ENCODE measurements around the gene KLHL18. TPM values are rescaled to one million over a fixed set of nuclear protein-coding genes. Genes with fewer than 3 reads are reported as not detected.

KLHL18 gene
- polyA plus RNA-seq, 2 of the 4 experiments (the other 2 are of a cell fraction) = 14.3 to 20.7 TPM

DNA sequence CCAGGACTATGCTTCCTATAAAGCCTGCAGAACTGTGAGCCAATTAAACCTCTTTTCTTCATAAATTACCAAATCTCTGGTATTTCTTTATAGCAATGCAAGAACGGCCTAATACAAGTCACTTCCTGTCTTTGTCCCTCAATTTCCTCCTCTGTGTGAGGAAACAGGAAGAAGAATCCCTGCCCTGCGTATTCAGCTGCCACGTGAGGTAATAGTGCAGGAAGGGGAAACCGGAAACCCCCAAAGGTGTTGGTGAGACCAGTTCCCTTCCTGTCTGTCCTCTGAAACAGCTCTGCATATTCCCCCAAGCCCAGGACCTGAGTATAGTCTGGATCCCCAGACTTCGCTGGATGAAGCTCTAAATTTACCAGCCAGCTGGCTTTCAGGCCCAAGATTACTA is 80.0 kb downstream of the KLHL18 start (continued):
- TF ChIP-seq, protein P1, sequence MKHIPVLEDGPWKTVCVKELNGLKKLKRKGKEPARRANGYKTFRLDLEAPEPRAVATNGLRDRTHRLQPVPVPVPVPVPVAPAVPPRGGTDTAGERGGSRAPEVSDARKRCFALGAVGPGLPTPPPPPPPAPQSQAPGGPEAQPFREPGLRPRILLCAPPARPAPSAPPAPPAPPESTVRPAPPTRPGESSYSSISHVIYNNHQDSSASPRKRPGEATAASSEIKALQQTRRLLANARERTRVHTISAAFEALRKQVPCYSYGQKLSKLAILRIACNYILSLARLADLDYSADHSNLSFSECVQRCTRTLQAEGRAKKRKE (CRISPR knock-in tag; IDR thresholded peaks at IDR 0.05; ENCODE audit: low read depth) = no peak
- no peak for TF ChIP-seq PHF8 (IDR thresholded peaks at IDR 0.05; ENCODE audit: borderline replicate concordance, low read depth)
- no peak for TF ChIP-seq ESRRA (IDR thresholded peaks at IDR 0.05; ENCODE audit: borderline replicate concordance, low read length)
- TF ChIP-seq CBX2 (IDR thresholded peaks at IDR 0.05; ENCODE audit: borderline replicate concordance, low read depth) = no peak
- TF ChIP-seq SREBF2 (IDR thresholded peaks at IDR 0.05) = no peak
- TF ChIP-seq NR3C1 (IDR thresholded peaks at IDR 0.05) = no peak
- TF ChIP-seq NFE2L2 (conservative IDR thresholded peaks at IDR 0.05; ENCODE audit: low read length) = no peak
- TF ChIP-seq, protein P2, sequence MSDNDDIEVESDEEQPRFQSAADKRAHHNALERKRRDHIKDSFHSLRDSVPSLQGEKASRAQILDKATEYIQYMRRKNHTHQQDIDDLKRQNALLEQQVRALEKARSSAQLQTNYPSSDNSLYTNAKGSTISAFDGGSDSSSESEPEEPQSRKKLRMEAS (IDR thresholded peaks at IDR 0.05) = no peak
- TF ChIP-seq, protein P3, sequence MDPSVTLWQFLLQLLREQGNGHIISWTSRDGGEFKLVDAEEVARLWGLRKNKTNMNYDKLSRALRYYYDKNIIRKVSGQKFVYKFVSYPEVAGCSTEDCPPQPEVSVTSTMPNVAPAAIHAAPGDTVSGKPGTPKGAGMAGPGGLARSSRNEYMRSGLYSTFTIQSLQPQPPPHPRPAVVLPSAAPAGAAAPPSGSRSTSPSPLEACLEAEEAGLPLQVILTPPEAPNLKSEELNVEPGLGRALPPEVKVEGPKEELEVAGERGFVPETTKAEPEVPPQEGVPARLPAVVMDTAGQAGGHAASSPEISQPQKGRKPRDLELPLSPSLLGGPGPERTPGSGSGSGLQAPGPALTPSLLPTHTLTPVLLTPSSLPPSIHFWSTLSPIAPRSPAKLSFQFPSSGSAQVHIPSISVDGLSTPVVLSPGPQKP (IDR thresholded peaks at IDR 0.05; ENCODE audit: low read depth, low read length) = no peak
- no peak for TF ChIP-seq POLR2A (IDR thresholded peaks at IDR 0.05; ENCODE audit: low read length)
- TF ChIP-seq NPAS2 (CRISPR knock-in tag; IDR thresholded peaks at IDR 0.05; ENCODE audit: borderline replicate concordance) = no peak
- TF ChIP-seq CHD4 (IDR thresholded peaks at IDR 0.05; ENCODE audit: borderline replicate concordance) = no peak

DNA sequence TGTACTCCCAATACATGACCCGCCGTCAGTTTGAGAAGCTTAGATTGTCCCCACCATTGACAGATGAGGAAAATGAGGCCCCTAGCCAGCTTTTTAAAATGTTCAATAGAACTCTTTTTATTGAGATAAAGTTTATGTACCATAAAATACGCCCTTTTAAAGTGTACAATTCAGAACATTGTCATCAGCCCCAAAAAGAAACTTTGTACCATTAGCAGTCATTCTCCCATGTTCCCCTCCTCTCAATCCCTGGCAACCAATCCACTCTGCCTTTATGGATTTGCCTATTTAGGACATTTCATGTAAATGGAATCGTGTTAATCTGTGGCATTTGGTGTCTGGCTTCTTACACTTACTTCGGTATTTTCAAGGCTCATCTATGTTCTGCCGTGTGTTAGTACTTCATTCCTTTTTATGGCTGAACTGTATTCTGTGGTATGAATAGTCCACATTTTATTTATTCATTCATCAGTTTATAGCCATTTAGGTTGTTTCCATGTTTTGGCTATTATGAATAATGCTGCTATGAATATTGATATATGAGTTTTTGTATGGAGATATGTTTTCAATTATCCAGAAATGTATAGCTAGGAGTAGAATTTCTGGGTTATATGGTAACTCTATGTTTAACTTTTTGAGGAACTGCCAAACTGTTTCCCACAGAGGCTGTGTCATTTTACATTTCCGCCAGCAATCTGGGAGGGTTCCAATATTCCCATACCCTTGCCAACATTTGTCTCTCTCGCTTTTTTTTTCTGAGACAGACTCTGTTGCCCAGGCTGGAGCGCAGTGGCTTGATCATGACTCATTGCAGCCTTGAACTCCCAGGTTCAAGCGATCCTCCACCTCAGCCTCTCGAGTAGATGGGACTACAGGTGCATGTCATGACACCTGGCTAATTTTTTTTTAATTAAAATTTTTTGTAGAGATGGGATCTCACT is 82.7 kb downstream of the KLHL18 start:
- 71% methylated on average over 11 of the region's 11 CpGs for WGBS (ENCODE audit: missing lambda C conversion rate)
- FAIRE-seq = no peak
- ChIA-PET CTCF (no interaction called here), POLR2A (no interaction called here)
- H3K4me2 ChIP-seq = no peak overlapping the region
- TF ChIP-seq EHF (CRISPR knock-in tag; IDR thresholded peaks at IDR 0.05) (no peak), GATA3 (IDR thresholded peaks at IDR 0.05; ENCODE audit: borderline replicate concordance) (no peak)
- no peak overlapping the region for H3K4me3 ChIP-seq
- no peaks in the 10 kb centered on the region for H3K9me3 ChIP-seq
- DNase-seq (ENCODE audit: low read depth in 1 of 2, low spot score in 1 of 2) = no peak
- H3K27ac ChIP-seq = no peak overlapping the region
- ATAC-seq = no peak
- no peaks in the 10 kb centered on the region for H3K4me1 ChIP-seq

DNA sequence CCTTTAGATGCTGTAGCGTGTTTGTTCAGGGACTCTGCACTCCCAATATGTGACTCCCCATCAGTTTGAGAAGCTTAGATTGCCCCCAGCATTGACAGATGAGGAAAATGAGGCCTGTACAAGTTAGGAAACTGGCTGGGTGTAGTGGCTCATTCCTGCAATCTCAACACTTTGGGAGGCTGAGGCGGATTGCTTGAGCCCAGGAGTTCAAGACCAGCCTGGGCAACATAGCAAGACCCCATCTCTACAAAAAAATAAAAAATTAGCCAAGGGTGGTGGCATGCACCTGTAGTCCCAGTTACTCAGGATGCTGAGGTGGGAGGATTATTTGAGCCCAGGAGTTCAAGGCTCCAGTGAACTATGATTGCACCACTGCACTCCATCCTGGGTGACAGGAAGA is 84.1 kb downstream of the KLHL18 start:
- WGBS (ENCODE audit: missing lambda C conversion rate) = 79% methylated on average over 2 of the region's 2 CpGs
- Histone ChIP-seq H3K4me1 (no peaks in the 10 kb centered on the region), H3K4me2 (no peak overlapping the region), H3K9me3 (no peaks in the 10 kb centered on the region), H3K4me3 (no peak overlapping the region), H3K27ac (no peak overlapping the region)
- DNase-seq (ENCODE audit: low read depth in 1 of 2, low spot score in 1 of 2) (no peak), FAIRE-seq (no peak), ATAC-seq (no peak)
- ChIA-PET CTCF (no interaction called here), POLR2A (no interaction called here)
- no peak for TF ChIP-seq MAZ (IDR thresholded peaks at IDR 0.05; ENCODE audit: borderline replicate concordance, low read depth, low read length)
- no peak for TF ChIP-seq CEBPB (IDR thresholded peaks at IDR 0.05)
- TF ChIP-seq, protein P4, sequence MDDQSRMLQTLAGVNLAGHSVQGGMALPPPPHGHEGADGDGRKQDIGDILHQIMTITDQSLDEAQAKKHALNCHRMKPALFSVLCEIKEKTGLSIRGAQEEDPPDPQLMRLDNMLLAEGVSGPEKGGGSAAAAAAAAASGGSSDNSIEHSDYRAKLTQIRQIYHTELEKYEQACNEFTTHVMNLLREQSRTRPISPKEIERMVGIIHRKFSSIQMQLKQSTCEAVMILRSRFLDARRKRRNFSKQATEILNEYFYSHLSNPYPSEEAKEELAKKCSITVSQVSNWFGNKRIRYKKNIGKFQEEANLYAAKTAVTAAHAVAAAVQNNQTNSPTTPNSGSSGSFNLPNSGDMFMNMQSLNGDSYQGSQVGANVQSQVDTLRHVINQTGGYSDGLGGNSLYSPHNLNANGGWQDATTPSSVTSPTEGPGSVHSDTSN (IDR thresholded peaks at IDR 0.05) = no peak
- TF ChIP-seq TP53 (CRISPR knock-in tag; IDR thresholded peaks at IDR 0.05) = no peak
- no peak for TF ChIP-seq JUN (IDR thresholded peaks at IDR 0.05)

Data from A549 (cell line).